ENCODE measurements around the gene SEC14L1. TPM values are rescaled to one million over a fixed set of nuclear protein-coding genes. Genes with fewer than 3 reads are reported as not detected.

Gene SEC14L1
- total RNA-seq, 4 donors from 2014 or later = 51.1 to 113 (median 81.7) TPM

DNA sequence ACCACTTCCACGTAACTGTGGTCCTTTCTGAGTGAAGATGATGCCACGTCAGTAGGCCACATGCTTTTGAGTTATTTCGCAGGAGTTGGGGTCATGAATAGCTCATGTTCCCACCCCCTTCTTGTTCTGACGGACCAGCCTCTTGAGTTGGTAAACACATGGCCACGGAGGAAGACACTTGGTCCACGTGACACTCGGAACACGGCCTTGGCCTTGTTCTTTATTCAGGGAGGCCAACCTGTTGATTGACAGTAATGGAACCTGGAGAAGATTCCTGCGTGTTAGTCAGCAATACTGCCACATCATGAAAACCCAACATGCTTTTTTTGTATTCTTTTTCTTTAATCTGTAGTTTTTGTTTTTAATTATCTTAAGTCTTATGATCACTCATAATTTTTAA is 56.3 kb downstream of the SEC14L1 start:
- Histone ChIP-seq H3K4me3 (no peak overlapping the region), H3K27me3 (no peaks in the 10 kb centered on the region), H3K4me1 (no peaks in the 10 kb centered on the region), H3K27ac (no peak overlapping the region), H3K9me3 (no peaks in the 10 kb centered on the region), H3K36me3 (peaks cover 0 to 100% (median 12%) of the 10 kb centered on the region in 3 donors)
- no peak for DNase-seq (ENCODE audit: low spot score in 2 of 2)
- WGBS, 2 donors = 94 to 96% methylated on average over 9 of the region's 9 CpGs
- TF ChIP-seq, protein P1, sequence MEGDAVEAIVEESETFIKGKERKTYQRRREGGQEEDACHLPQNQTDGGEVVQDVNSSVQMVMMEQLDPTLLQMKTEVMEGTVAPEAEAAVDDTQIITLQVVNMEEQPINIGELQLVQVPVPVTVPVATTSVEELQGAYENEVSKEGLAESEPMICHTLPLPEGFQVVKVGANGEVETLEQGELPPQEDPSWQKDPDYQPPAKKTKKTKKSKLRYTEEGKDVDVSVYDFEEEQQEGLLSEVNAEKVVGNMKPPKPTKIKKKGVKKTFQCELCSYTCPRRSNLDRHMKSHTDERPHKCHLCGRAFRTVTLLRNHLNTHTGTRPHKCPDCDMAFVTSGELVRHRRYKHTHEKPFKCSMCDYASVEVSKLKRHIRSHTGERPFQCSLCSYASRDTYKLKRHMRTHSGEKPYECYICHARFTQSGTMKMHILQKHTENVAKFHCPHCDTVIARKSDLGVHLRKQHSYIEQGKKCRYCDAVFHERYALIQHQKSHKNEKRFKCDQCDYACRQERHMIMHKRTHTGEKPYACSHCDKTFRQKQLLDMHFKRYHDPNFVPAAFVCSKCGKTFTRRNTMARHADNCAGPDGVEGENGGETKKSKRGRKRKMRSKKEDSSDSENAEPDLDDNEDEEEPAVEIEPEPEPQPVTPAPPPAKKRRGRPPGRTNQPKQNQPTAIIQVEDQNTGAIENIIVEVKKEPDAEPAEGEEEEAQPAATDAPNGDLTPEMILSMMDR (IDR thresholded peaks at IDR 0.05) = no peak
- TF ChIP-seq EP300 (IDR thresholded peaks at IDR 0.05) = no peak
- no peak for TF ChIP-seq POLR2A (IDR thresholded peaks at IDR 0.05)

DNA sequence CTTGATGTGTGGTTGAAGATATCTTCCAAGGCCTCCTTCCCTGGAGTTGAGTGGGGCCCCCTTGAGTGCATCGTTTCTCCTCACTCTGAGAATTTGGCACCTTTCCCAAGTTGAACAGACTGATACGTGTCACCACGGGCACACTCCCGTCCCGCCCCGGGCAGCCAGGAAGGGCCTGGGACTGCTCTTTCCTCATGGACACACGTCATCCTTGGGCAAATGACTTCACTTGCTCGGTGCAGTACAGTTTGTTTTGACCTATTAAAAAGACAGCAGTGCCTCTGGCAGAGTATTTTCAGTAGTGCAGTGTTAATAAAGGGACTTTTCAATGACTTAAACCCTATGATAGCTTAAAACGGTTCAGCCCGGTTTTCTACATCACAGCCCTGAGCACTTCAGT is 59.9 kb downstream of the SEC14L1 start:
- Histone ChIP-seq H3K27me3 (no peaks in the 10 kb centered on the region), H3K4me3 (no peak overlapping the region), H3K9me3 (no peaks in the 10 kb centered on the region), H3K4me1 (no peaks in the 10 kb centered on the region), H3K27ac (no peak overlapping the region), H3K36me3 (peaks cover 2 to 100% (median 14%) of the 10 kb centered on the region in 3 donors)
- WGBS, 2 donors = 48 to 59% methylated on average over 10 of the region's 10 CpGs
- peak in 1 of 2 donors; percentile 46 for TF ChIP-seq EP300 (IDR thresholded peaks at IDR 0.05)
- TF ChIP-seq, protein P1 (IDR thresholded peaks at IDR 0.05) = no peak
- no peak for TF ChIP-seq POLR2A (IDR thresholded peaks at IDR 0.05)
- no peak for DNase-seq (ENCODE audit: low spot score in 2 of 2)

- H3K4me3 ChIP-seq = no peak overlapping the region
- H3K36me3 ChIP-seq = peaks cover 2 to 100% (median 14%) of the 10 kb centered on the region in 3 donors
- peaks cover 0 to 14% (median 3%) of the 10 kb centered on the region in 4 donors for H3K4me1 ChIP-seq
- H3K9me3 ChIP-seq = no peaks in the 10 kb centered on the region
- no peak overlapping the region for H3K27ac ChIP-seq
- H3K27me3 ChIP-seq = no peaks in the 10 kb centered on the region
- TF ChIP-seq, protein P1 (IDR thresholded peaks at IDR 0.05) = no peak
- no peak for TF ChIP-seq EP300 (IDR thresholded peaks at IDR 0.05)
- TF ChIP-seq POLR2A (IDR thresholded peaks at IDR 0.05) = no peak
- WGBS, 2 donors = 88 to 90% methylated on average over 12 of the region's 12 CpGs
- DNase-seq (ENCODE audit: low spot score in 2 of 2) = no peak
Measured at GRCh38 chr17:77203436-77203835, 62.7 kb downstream of the SEC14L1 start.

DNA sequence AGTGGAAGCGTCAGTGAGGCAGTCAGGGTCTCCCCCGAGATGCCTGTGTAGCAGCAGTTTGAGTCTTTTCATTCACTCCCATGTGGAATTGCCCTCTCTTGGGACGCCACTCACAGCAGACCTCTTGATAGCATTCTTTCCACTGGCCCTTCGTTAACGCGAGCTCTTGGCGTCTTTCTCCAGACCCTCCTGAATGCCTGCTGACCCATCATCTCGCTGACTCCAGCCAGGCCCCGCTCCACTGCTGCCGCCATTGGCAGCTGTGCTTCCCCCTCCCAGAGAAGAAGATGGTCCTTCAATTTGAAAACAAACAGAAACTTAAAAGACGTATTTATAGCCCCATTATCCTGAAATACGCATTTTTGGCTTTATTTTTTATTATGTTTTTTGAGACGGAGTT is 63.1 kb downstream of the SEC14L1 start:
- DNase-seq (ENCODE audit: low spot score in 2 of 2) = no peak
- no peaks in the 10 kb centered on the region for H3K9me3 ChIP-seq
- peaks cover 2 to 100% (median 14%) of the 10 kb centered on the region in 3 donors for H3K36me3 ChIP-seq

DNA sequence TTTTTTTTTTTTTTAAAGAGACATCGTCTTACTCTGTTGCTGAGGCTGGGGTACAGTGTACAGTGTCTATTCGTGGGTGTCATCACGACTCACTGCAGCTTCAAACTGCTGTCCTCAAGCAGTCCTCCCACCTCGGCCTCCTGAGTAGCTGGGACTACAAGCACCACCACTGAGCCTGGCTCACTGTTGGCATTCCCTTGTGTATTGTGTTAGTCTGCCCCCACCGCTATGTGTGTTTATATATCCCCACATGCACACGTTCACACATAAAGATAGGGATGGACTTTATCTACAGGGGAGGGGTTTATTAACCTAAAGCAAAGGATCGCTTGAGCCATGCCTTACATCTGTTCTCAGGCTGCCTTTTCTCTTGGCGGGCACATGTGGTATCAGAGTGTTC is 63.8 kb downstream of the SEC14L1 start:
- WGBS, 2 donors = 84 to 86% methylated on average over 8 of the region's 8 CpGs
- peaks cover 2 to 99% (median 14%) of the 10 kb centered on the region in 3 donors for H3K36me3 ChIP-seq
- no peak for DNase-seq (ENCODE audit: low spot score in 2 of 2)
- peaks cover 0 to 25% (median 6%) of the 10 kb centered on the region in 4 donors for H3K4me1 ChIP-seq
- peak overlapping the region in 1 of 4 donors; percentile 23 for H3K27ac ChIP-seq
- H3K27me3 ChIP-seq = no peaks in the 10 kb centered on the region
- TF ChIP-seq, protein P1 (IDR thresholded peaks at IDR 0.05) = no peak
- TF ChIP-seq POLR2A (IDR thresholded peaks at IDR 0.05) = no peak
- no peak for TF ChIP-seq EP300 (IDR thresholded peaks at IDR 0.05)
- no peak overlapping the region for H3K4me3 ChIP-seq
- no peaks in the 10 kb centered on the region for H3K9me3 ChIP-seq

More for the DNA sequence above, 63.1 kb downstream of the SEC14L1 start:
- Histone ChIP-seq H3K27ac (no peak overlapping the region), H3K4me3 (no peak overlapping the region), H3K4me1 (peaks cover 0 to 19% (median 4%) of the 10 kb centered on the region in 4 donors), H3K27me3 (no peaks in the 10 kb centered on the region)
- WGBS, 2 donors = 79 to 88% methylated on average over 13 of the region's 13 CpGs
- TF ChIP-seq EP300 (IDR thresholded peaks at IDR 0.05) (no peak), POLR2A (IDR thresholded peaks at IDR 0.05) (no peak)
- TF ChIP-seq, protein P1 (IDR thresholded peaks at IDR 0.05) = no peak
